GM12891 (cell line): ENCODE results near the gene SLC35F4. TPM values are rescaled to one million over a fixed set of nuclear protein-coding genes. Genes with fewer than 3 reads are reported as not detected.

Experiments used
- DNase-seq: peaks from one replicate; pipeline ENCODE4 v3.0.0; 2011; ENCODE audit warnings: low spot score; ENCODE audit not compliant: insufficient read length
- FAIRE-seq: peaks from 2 replicates; lab custom pipeline; 2011; peaks lifted over from hg19 to GRCh38; lab: Jason Lieb, UNC
- PAX5 ChIP-seq: IDR thresholded peaks from 2 replicates; pipeline ENCODE4 v1.6.1; 2011; ENCODE audit warnings: low read length, moderate library complexity, mild to moderate bottlenecking; ENCODE audit not compliant: insufficient read depth, severe bottlenecking
- POLR2A ChIP-seq: IDR thresholded peaks from 2 replicates; pipeline ENCODE4 v1.6.1; 2011; ENCODE audit warnings: low read depth, low read length, control low read depth
- POLR2AphosphoS5 ChIP-seq: IDR thresholded peaks from 2 replicates; pipeline ENCODE4 v1.6.1; 2011; ENCODE audit warnings: low read depth, low read length, control low read depth
- POU2F2 ChIP-seq: IDR thresholded peaks from 2 replicates; pipeline ENCODE4 v1.6.1; 2011; ENCODE audit warnings: low read depth, mild to moderate bottlenecking, control low read depth, low read length, moderate library complexity
- SPI1 ChIP-seq: IDR thresholded peaks from 2 replicates; pipeline ENCODE4 v1.6.1; 2011; ENCODE audit warnings: low read depth, low read length, control low read depth
- TAF1 ChIP-seq: IDR thresholded peaks from 2 replicates; pipeline ENCODE4 v1.6.1; 2011; ENCODE audit warnings: low read depth, low read length, control low read depth
- polyA plus RNA-seq: library from polyadenylated mRNA; unstranded; fragments of >200 nt; gene quantifications from one replicate; pipeline ENCODE4 v1.2.1, GENCODE V29; 2012; ENCODE audit warnings: low read depth, missing spikeins, inconsistent platforms; ENCODE audit not compliant: missing spikeins

Gene SLC35F4
- not detected for polyA plus RNA-seq

- FAIRE-seq, result no peak
- TF ChIP-seq POLR2A (no peak), PAX5 (no peak), POLR2AphosphoS5 (no peak), TAF1 (no peak), POU2F2 (no peak), SPI1 (no peak)
- no peak for DNase-seq
Measured at GRCh38 chr14:57865403-57866198, at the start of gene SLC35F4. SLC35F4 (minus strand) TSS chr14:57866092.

GRCh38 chr14:57909626-57910025 is 43.7 kb upstream of the SLC35F4 start:
- no peak for FAIRE-seq
- no peak for DNase-seq
- TF ChIP-seq SPI1 (no peak), PAX5 (no peak), TAF1 (no peak), POLR2A (no peak), POLR2AphosphoS5 (no peak), POU2F2 (no peak)

- FAIRE-seq (no peak), DNase-seq (no peak)
- TF ChIP-seq SPI1, result no peak
- TF ChIP-seq TAF1, result no peak
- no peak for TF ChIP-seq POLR2AphosphoS5
- no peak for TF ChIP-seq POLR2A
- TF ChIP-seq POU2F2, result no peak
- no peak for TF ChIP-seq PAX5
Measured at GRCh38 chr14:57903954-57904353, 38.1 kb upstream of the SLC35F4 start.

- TF ChIP-seq PAX5 (no peak), POU2F2 (no peak), SPI1 (no peak), TAF1 (no peak), POLR2A (no peak), POLR2AphosphoS5 (no peak)
- FAIRE-seq (no peak), DNase-seq (no peak)
Measured at GRCh38 chr14:57898837-57899572, 33.1 kb upstream of the SLC35F4 start.

GRCh38 chr14:57897144-57897748 is 31.4 kb upstream of the SLC35F4 start:
- TF ChIP-seq SPI1, result no peak
- TF ChIP-seq POLR2A, result no peak
- TF ChIP-seq TAF1, result no peak
- no peak for TF ChIP-seq POLR2AphosphoS5
- no peak for TF ChIP-seq POU2F2
- TF ChIP-seq PAX5, result no peak
- no peak for DNase-seq

GRCh38 chr14:57889245-57889644 is 23.4 kb upstream of the SLC35F4 start:
- DNase-seq (no peak), FAIRE-seq (no peak)

More at GRCh38 chr14:57897144-57897748, 31.4 kb upstream of the SLC35F4 start:
- no peak for FAIRE-seq

GRCh38 chr14:57884175-57884574 is 18.3 kb upstream of the SLC35F4 start:
- TF ChIP-seq PAX5, result no peak
- TF ChIP-seq SPI1, result no peak
- TF ChIP-seq POU2F2, result no peak
- no peak for TF ChIP-seq TAF1
- TF ChIP-seq POLR2AphosphoS5, result no peak
- TF ChIP-seq POLR2A, result no peak
- DNase-seq (no peak), FAIRE-seq (no peak)

More at GRCh38 chr14:57889245-57889644, 23.4 kb upstream of the SLC35F4 start:
- TF ChIP-seq POLR2A (no peak), TAF1 (no peak), POU2F2 (no peak), SPI1 (no peak), PAX5 (no peak), POLR2AphosphoS5 (no peak)

GRCh38 chr14:57883061-57883460 is 17.2 kb upstream of the SLC35F4 start:
- TF ChIP-seq POU2F2 (no peak), SPI1 (no peak), POLR2A (no peak), POLR2AphosphoS5 (no peak), PAX5 (no peak), TAF1 (no peak)
- FAIRE-seq, result no peak
- no peak for DNase-seq
